Neuronal stem cell (in vitro differentiated cells): ENCODE data around the gene TPSD1.
"Not testable (repeated sequence)": the region's sequence is repeated elsewhere in the genome, so short reads cannot be mapped to it uniquely, and the experiment has no call there.

ENCODE experiments used
- DNase-seq: peaks from one replicate; pipeline ENCODE4 v3.0.0-alpha.2; 2013; ENCODE audit warnings: low spot score
- H2AFZ ChIP-seq: one replicate; pipeline ENCODE4 v1.6.1; 2013; ENCODE audit warnings: mild to moderate bottlenecking, low read length, inconsistent platforms
- H2AK5ac ChIP-seq: 2 replicates; pipeline ENCODE4 v1.6.1; 2013; ENCODE audit warnings: low read depth, mild to moderate bottlenecking, inconsistent platforms, low read length, moderate library complexity, mixed read lengths
- H2BK120ac ChIP-seq: 2 replicates; pipeline ENCODE4 v1.6.1; 2013; ENCODE audit warnings: low read depth, mild to moderate bottlenecking, inconsistent platforms, low read length, moderate library complexity, mixed read lengths
- H2BK12ac ChIP-seq: one replicate; pipeline ENCODE4 v1.6.1; 2013; ENCODE audit warnings: low read length, inconsistent platforms
- H2BK15ac ChIP-seq: 2 replicates; pipeline ENCODE4 v1.6.1; 2013; ENCODE audit warnings: mild to moderate bottlenecking, low read length, inconsistent platforms, mixed read lengths
- H2BK5ac ChIP-seq: one replicate; pipeline ENCODE4 v1.6.1; 2013; ENCODE audit warnings: inconsistent platforms, mild to moderate bottlenecking, low read length, moderate library complexity
- H3K14ac ChIP-seq: one replicate; pipeline ENCODE4 v1.6.1; 2013; ENCODE audit warnings: low read length, inconsistent platforms
- H3K18ac ChIP-seq: 2 replicates; pipeline ENCODE4 v1.6.1; 2013; ENCODE audit warnings: low read length, inconsistent platforms
- H3K23ac ChIP-seq: 2 replicates; pipeline ENCODE4 v1.6.1; 2013; ENCODE audit warnings: low read depth, mild to moderate bottlenecking, mixed read lengths, low read length, inconsistent platforms; ENCODE audit not compliant: poor library complexity
- H3K27ac ChIP-seq: replicated peaks from 3 replicates; pipeline ENCODE4 v1.5.1; 2013; ENCODE audit warnings: low read length, inconsistent platforms
- H3K27me3 ChIP-seq, 3 experiments: 2 replicates each; pipeline ENCODE4 v1.6.1; 2013; ENCODE audit warnings: low read length in 3 of 3, mild to moderate bottlenecking in 2 of 3, inconsistent platforms in 1 of 3, low read depth in 1 of 3, mixed read lengths in 1 of 3, moderate library complexity in 1 of 3; ENCODE audit not compliant: control insufficient read depth in 3 of 3, insufficient read depth in 3 of 3
- H3K36me3 ChIP-seq, 2 donors: replicated peaks in 1 of 2; 2 replicates each; pipeline ENCODE4 v1.6.1; 2013; ENCODE audit warnings: low read length in 2 of 2; ENCODE audit not compliant: control insufficient read depth in 2 of 2, insufficient read depth in 2 of 2
- H3K4ac ChIP-seq: 2 replicates; pipeline ENCODE4 v1.6.1; 2013; ENCODE audit warnings: inconsistent platforms, mild to moderate bottlenecking, low read length, moderate library complexity
- H3K4me1 ChIP-seq, 2 donors: 1 replicate in 1 of 2; 2 replicates in 1 of 2; pipeline ENCODE4 v1.6.1; 2013; ENCODE audit warnings: low read length in 2 of 2, low read depth in 1 of 2; ENCODE audit not compliant: control insufficient read depth in 2 of 2, insufficient read depth in 1 of 2
- H3K4me2 ChIP-seq: one replicate; pipeline ENCODE4 v1.6.1; 2013; ENCODE audit warnings: mild to moderate bottlenecking, low read length, inconsistent platforms; ENCODE audit not compliant: insufficient read depth, poor library complexity, severe bottlenecking
- H3K4me3 ChIP-seq, 2 donors: 2 replicates each; pipeline ENCODE4 v1.5.1; 2013; ENCODE audit warnings: low read length in 2 of 2, mild to moderate bottlenecking in 2 of 2, inconsistent platforms in 1 of 2, moderate library complexity in 1 of 2
- H3K79me1 ChIP-seq: one replicate; pipeline ENCODE4 v1.6.1; 2013; ENCODE audit warnings: low read depth, mild to moderate bottlenecking, inconsistent platforms, low read length, moderate library complexity
- H3K9ac ChIP-seq: one replicate; pipeline ENCODE4 v1.6.1; 2013; ENCODE audit warnings: mild to moderate bottlenecking, low read depth, low read length, inconsistent platforms; ENCODE audit not compliant: poor library complexity
- H3K9me3 ChIP-seq, 2 donors: replicated peaks in 1 of 2; 2 replicates each; pipeline versions ENCODE3 to v1.6.1; 2013; ENCODE audit warnings: low read length in 2 of 2, mild to moderate bottlenecking in 2 of 2, inconsistent platforms in 1 of 2, low read depth in 1 of 2, mixed read lengths in 1 of 2, moderate library complexity in 1 of 2; ENCODE audit not compliant: control insufficient read depth in 2 of 2, insufficient read depth in 1 of 2
- H4K8ac ChIP-seq: one replicate; pipeline ENCODE4 v1.6.1; 2013; ENCODE audit warnings: low read depth, mild to moderate bottlenecking, inconsistent platforms, low read length, moderate library complexity
- H4K91ac ChIP-seq: one replicate; pipeline ENCODE4 v1.6.1; 2013; ENCODE audit warnings: low read length, low read depth, mild to moderate bottlenecking, inconsistent platforms; ENCODE audit not compliant: poor library complexity
- WGBS, 2 donors: extraction: QIAGEN DNeasy Blood & Tissue Kit; methylation state at CpG; one replicate each; pipeline ENCODE4 v1.1.7; 2013; ENCODE audit warnings: missing lambda C conversion rate in 2 of 2, mixed read lengths in 1 of 2; ENCODE audit not compliant: insufficient read length in 2 of 2, insufficient replicate concordance in 1 of 2; ENCODE audit errors: extremely low coverage in 2 of 2; 5-methylcytosine and 5-hydroxymethylcytosine counted together

The TPSD1 gene

DNA sequence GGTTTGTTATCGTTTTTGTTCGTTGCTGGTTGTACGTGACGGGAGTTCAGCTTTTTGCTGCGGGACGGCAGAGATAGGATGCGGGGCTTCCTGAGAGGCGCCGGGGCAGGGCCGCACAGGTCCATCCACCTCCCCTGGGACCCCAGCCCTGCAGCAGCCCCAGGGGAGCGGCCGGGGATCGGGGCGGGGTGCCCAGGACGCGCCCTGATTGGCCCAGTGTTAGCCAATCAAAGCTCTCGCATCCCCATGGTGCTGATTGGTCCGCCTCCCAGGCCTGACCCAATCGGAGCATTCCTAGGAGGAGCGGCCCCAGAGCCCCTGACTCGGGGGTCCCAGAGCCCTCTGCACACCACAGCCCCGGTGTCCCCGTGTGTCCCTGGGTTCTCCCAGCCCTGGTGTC lies 17.0 kb upstream of the TPSD1 start:
- not testable (repeated sequence) for H3K9ac ChIP-seq, DNase-seq, H3K4me1 ChIP-seq, H3K4ac ChIP-seq, H2BK5ac ChIP-seq, H3K79me1 ChIP-seq, H3K27ac ChIP-seq, H3K27me3 ChIP-seq, H4K8ac ChIP-seq, H3K9me3 ChIP-seq, H3K36me3 ChIP-seq, H3K4me2 ChIP-seq, H3K4me3 ChIP-seq, H2AK5ac ChIP-seq, H2AFZ ChIP-seq, H2BK15ac ChIP-seq, H3K14ac ChIP-seq, H3K18ac ChIP-seq, H3K23ac ChIP-seq, H2BK120ac ChIP-seq, H4K91ac ChIP-seq, H2BK12ac ChIP-seq
- WGBS, 2 donors, result no CpG with 5 or more reads among the region's 23 CpGs

DNA sequence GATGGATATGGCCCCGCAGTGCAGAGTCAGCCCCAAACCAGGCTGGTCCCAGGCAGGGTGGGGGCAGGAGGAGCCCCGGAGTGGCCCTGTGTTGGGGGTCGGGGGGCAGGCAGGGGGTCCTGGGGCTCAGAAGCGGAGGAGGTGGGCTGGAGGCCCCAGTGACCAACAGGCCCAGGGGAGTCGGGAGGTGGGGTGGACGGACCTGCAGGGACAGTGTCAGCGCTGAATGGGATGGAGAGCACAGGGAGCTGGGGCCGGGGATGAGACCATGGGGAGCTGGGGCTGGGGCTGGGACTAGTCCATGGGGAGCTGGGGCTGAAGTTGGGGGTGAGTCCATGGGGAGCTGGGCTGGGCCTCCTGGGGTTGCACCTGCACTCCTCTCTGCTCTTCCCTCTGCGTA lies 16.3 kb upstream of the TPSD1 start:
- not testable (repeated sequence) for H3K18ac ChIP-seq, H3K4ac ChIP-seq, H3K23ac ChIP-seq, H3K9me3 ChIP-seq, H2BK15ac ChIP-seq, H3K4me2 ChIP-seq, H2BK120ac ChIP-seq, H2BK5ac ChIP-seq, H3K27me3 ChIP-seq, H3K27ac ChIP-seq, H2AK5ac ChIP-seq, H3K79me1 ChIP-seq, H3K4me1 ChIP-seq, H2AFZ ChIP-seq, H4K91ac ChIP-seq, H3K9ac ChIP-seq, H3K4me3 ChIP-seq, H2BK12ac ChIP-seq, H3K14ac ChIP-seq, DNase-seq, H3K36me3 ChIP-seq, H4K8ac ChIP-seq
- WGBS, 2 donors, result no CpG with 5 or more reads among the region's 9 CpGs

GRCh38 chr16:1240436-1240835 lies 15.4 kb upstream of the TPSD1 start, which contains the start of gene TPSAB1:
TPSAB1 (plus strand) TSS chr16:1240705; CDS start chr16:1240939, 234 bp downstream.
- DNase-seq, H4K91ac ChIP-seq, H3K36me3 ChIP-seq: not testable (repeated sequence)

GRCh38 chr16:1241081-1241480 lies 14.8 kb upstream of the TPSD1 start:
- H2BK12ac ChIP-seq, H3K9ac ChIP-seq, H3K4ac ChIP-seq, H3K27me3 ChIP-seq, H2AK5ac ChIP-seq, H2AFZ ChIP-seq, H3K9me3 ChIP-seq, H2BK120ac ChIP-seq, H3K14ac ChIP-seq, H4K91ac ChIP-seq, H3K4me1 ChIP-seq, DNase-seq, H2BK15ac ChIP-seq, H3K4me3 ChIP-seq, H3K79me1 ChIP-seq, H3K4me2 ChIP-seq, H2BK5ac ChIP-seq, H3K18ac ChIP-seq, H3K36me3 ChIP-seq, H3K27ac ChIP-seq, H3K23ac ChIP-seq, H4K8ac ChIP-seq: not testable (repeated sequence)
- no CpG with 5 or more reads among the region's 15 CpGs for WGBS, 2 donors

More at GRCh38 chr16:1240436-1240835, 15.4 kb upstream of the TPSD1 start, which contains the start of gene TPSAB1:
- H3K23ac ChIP-seq, H3K79me1 ChIP-seq, H2AK5ac ChIP-seq, H2BK12ac ChIP-seq, H3K4me1 ChIP-seq, H3K9ac ChIP-seq, H2BK5ac ChIP-seq, H3K4ac ChIP-seq, H3K9me3 ChIP-seq, H4K8ac ChIP-seq, H3K18ac ChIP-seq, H2BK120ac ChIP-seq, H3K4me2 ChIP-seq, H3K27me3 ChIP-seq, H2BK15ac ChIP-seq, H3K14ac ChIP-seq, H2AFZ ChIP-seq, H3K4me3 ChIP-seq, H3K27ac ChIP-seq: not testable (repeated sequence)
- no CpG with 5 or more reads among the region's 12 CpGs for WGBS, 2 donors
